Stimulated activated CD8-positive, alpha-beta memory T cell treated with anti-CD3 and anti-CD28 coated beads, Interleukin-12 subunit alpha, Interleukin-12 subunit beta, amount 100 ng/mL, for 24 hours (primary cell): ENCODE results near the gene CACNA1E.
"Not testable (repeated sequence)": the region's sequence is repeated elsewhere in the genome, so short reads cannot be mapped to it uniquely, and the experiment has no call there.

ENCODE experiments used
- DNase-seq: peaks from one replicate; pipeline ENCODE4 v3.0.0-alpha.2; 2020; ENCODE audit errors: extremely low read depth

Gene CACNA1E

GRCh38 chr1:181809991-181810545 is 326.8 kb downstream of the CACNA1E start:
- no peak for DNase-seq

- no peak for DNase-seq
Observed at GRCh38 chr1:181812208-181812607, 328.9 kb downstream of the CACNA1E start.

- no peak for DNase-seq
Observed at GRCh38 chr1:181813266-181813665, 329.9 kb downstream of the CACNA1E start.

GRCh38 chr1:181816608-181817007 is 333.3 kb downstream of the CACNA1E start:
- DNase-seq = no peak

GRCh38 chr1:181817091-181817490 is 333.8 kb downstream of the CACNA1E start:
- DNase-seq = no peak

GRCh38 chr1:181818459-181818858 is 335.1 kb downstream of the CACNA1E start:
- no peak for DNase-seq

- DNase-seq = no peak
Observed at GRCh38 chr1:181818943-181819342, 335.6 kb downstream of the CACNA1E start.

GRCh38 chr1:181821701-181822100 is 338.4 kb downstream of the CACNA1E start:
- no peak for DNase-seq

- not testable (repeated sequence) for DNase-seq
Observed at GRCh38 chr1:181832173-181832880, 349.0 kb downstream of the CACNA1E start.

- no peak for DNase-seq
Observed at GRCh38 chr1:181846001-181846645, 362.8 kb downstream of the CACNA1E start.

- no peak for DNase-seq
Observed at GRCh38 chr1:181846681-181847080, 363.4 kb downstream of the CACNA1E start.

- DNase-seq = no peak
Observed at GRCh38 chr1:181849071-181849470, 365.8 kb downstream of the CACNA1E start.

- DNase-seq = not testable (repeated sequence)
Observed at GRCh38 chr1:181854212-181854611, 370.9 kb downstream of the CACNA1E start.

- DNase-seq = no peak
Observed at GRCh38 chr1:181855380-181855779, 372.1 kb downstream of the CACNA1E start.
